HG02763 (cell line): ENCODE measurements around the gene CARS1.

Source experiments
- ATAC-seq: cut with Tn5 transposase; IDR thresholded peaks from one replicate; pipeline ENCODE4 v1.9.1; 2021; ENCODE audit warnings: mild to moderate bottlenecking, moderate library complexity; ENCODE audit not compliant: unreplicated experiment

Gene CARS1

GRCh38 chr11:3041699-3042441, 15.4 kb downstream of the CARS1 start:
- no peak for ATAC-seq

GRCh38 chr11:3040881-3041280, 16.3 kb downstream of the CARS1 start:
- ATAC-seq, result no peak

GRCh38 chr11:3037945-3038271, 19.3 kb downstream of the CARS1 start:
- ATAC-seq, result no peak

- no peak for ATAC-seq
These were observed 19.9 kb downstream of the CARS1 start for GRCh38 chr11:3037040-3037944.

- no peak for ATAC-seq
These were observed 20.8 kb downstream of the CARS1 start for GRCh38 chr11:3036419-3036818.

- no peak for ATAC-seq
These were observed 21.9 kb downstream of the CARS1 start for GRCh38 chr11:3035333-3035732.

GRCh38 chr11:3030289-3031070, 26.7 kb downstream of the CARS1 start:
- no peak for ATAC-seq

- ATAC-seq, result no peak
These were observed 28.4 kb downstream of the CARS1 start for GRCh38 chr11:3028813-3029212.

GRCh38 chr11:3026803-3027202, 30.4 kb downstream of the CARS1 start:
- ATAC-seq, result no peak

- ATAC-seq, result no peak
These were observed 34.2 kb downstream of the CARS1 start for GRCh38 chr11:3022982-3023381.

- no peak for ATAC-seq
These were observed 34.8 kb downstream of the CARS1 start for GRCh38 chr11:3022300-3022967.

- no peak for ATAC-seq
These were observed 36.1 kb downstream of the CARS1 start for GRCh38 chr11:3021125-3021524.

GRCh38 chr11:3020011-3020410, 37.2 kb downstream of the CARS1 start:
- no peak for ATAC-seq

- ATAC-seq, result no peak
These were observed 38.6 kb downstream of the CARS1 start for GRCh38 chr11:3018596-3018995.

- ATAC-seq, result no peak
These were observed 40.4 kb downstream of the CARS1 start for GRCh38 chr11:3016861-3017260.

GRCh38 chr11:3015796-3016195, 41.4 kb downstream of the CARS1 start:
- no peak for ATAC-seq

- ATAC-seq, result no peak
These were observed 42.3 kb downstream of the CARS1 start for GRCh38 chr11:3014943-3015342.

- ATAC-seq, result no peak
These were observed 42.9 kb downstream of the CARS1 start for GRCh38 chr11:3014057-3014938.

- no peak for ATAC-seq
These were observed 45.0 kb downstream of the CARS1 start for GRCh38 chr11:3011891-3012885.
